GM23248 (cell line): ENCODE measurements around the gene ZBED2.

Source experiments
- EZH2 ChIP-seq: fragments of 200-600 bp; sonication (generic); IDR thresholded peaks from 2 replicates; pipeline ENCODE4 v1.6.1; 2018; ENCODE audit warnings: antibody characterized with exemption, mild to moderate bottlenecking; ENCODE audit not compliant: insufficient read depth, poor library complexity, severe bottlenecking
- EZH2phosphoT487 ChIP-seq: fragments of 200-600 bp; sonication (generic); IDR thresholded peaks from 2 replicates; pipeline ENCODE4 v1.6.1; 2018; ENCODE audit warnings: antibody characterized with exemption, moderate library complexity, mild to moderate bottlenecking, low read depth; ENCODE audit not compliant: insufficient read depth

GRCh38 chr3:111605493-111605892, 10.3 kb upstream of the ZBED2 start:
- TF ChIP-seq EZH2 (no peak), EZH2phosphoT487 (no peak)
